Limb (tissue), 2 donors: Measurements from ENCODE around the gene GLE1.
"Not testable (repeated sequence)": the region's sequence is repeated elsewhere in the genome, so short reads cannot be mapped to it uniquely, and the experiment has no call there.

Source experiments
- DNase-seq, 2 donors: peaks; one replicate each; pipeline ENCODE4 v3.0.0-alpha.2; 2016; ENCODE audit errors: extremely low spot score in 2 of 2

GLE1 gene

GRCh38 chr9:128551657-128552152 lies 47.2 kb downstream of the GLE1 start:
- no peak for DNase-seq

- DNase-seq: peak; percentile 95
Observed at GRCh38 chr9:128552153-128552743, 47.7 kb downstream of the GLE1 start, which contains the start of gene SPTAN1. SPTAN1 (plus strand) TSS chr9:128552587; CDS start chr9:128566741, 14,154 bp downstream.

GRCh38 chr9:128552744-128553440 lies 48.4 kb downstream of the GLE1 start:
- peak in 1 of 2 donors; percentile 41 for DNase-seq

- peak in 1 of 2 donors; percentile 68 for DNase-seq
Observed at GRCh38 chr9:128553728-128554127, 49.2 kb downstream of the GLE1 start.

- peak; percentile 60 to 69 for DNase-seq
Observed at GRCh38 chr9:128554155-128554862, 49.8 kb downstream of the GLE1 start.

- DNase-seq: no peak
Observed at GRCh38 chr9:128555180-128555721, 50.7 kb downstream of the GLE1 start.

GRCh38 chr9:128556276-128556675 lies 51.8 kb downstream of the GLE1 start:
- no peak for DNase-seq

GRCh38 chr9:128556926-128557634 lies 52.6 kb downstream of the GLE1 start:
- DNase-seq: no peak

- peak; percentile 63 to 81 for DNase-seq
Observed at GRCh38 chr9:128558431-128559310, 54.2 kb downstream of the GLE1 start.

GRCh38 chr9:128565578-128565977 lies 61.1 kb downstream of the GLE1 start:
- no peak for DNase-seq

GRCh38 chr9:128568470-128569078 lies 64.1 kb downstream of the GLE1 start:
- DNase-seq: no peak

GRCh38 chr9:128575469-128575868 lies 71.0 kb downstream of the GLE1 start:
- no peak for DNase-seq

GRCh38 chr9:128575916-128576315 lies 71.4 kb downstream of the GLE1 start:
- no peak for DNase-seq

GRCh38 chr9:128577206-128577605 lies 72.7 kb downstream of the GLE1 start:
- no peak for DNase-seq

- no peak for DNase-seq
Observed at GRCh38 chr9:128579194-128579593, 74.7 kb downstream of the GLE1 start.

- no peak for DNase-seq
Observed at GRCh38 chr9:128580731-128581130, 76.2 kb downstream of the GLE1 start.

- DNase-seq: not testable (repeated sequence)
Observed at GRCh38 chr9:128585155-128585554, 80.6 kb downstream of the GLE1 start.

GRCh38 chr9:128586934-128587333 lies 82.4 kb downstream of the GLE1 start:
- not testable (repeated sequence) for DNase-seq

- no peak for DNase-seq
Observed at GRCh38 chr9:128587453-128587852, 82.9 kb downstream of the GLE1 start.
